Neural cell (in vitro differentiated cells): ENCODE measurements around the gene VPS13D. TPM values are rescaled to one million over a fixed set of nuclear protein-coding genes. Genes with fewer than 3 reads are reported as not detected.

Source experiments
- H2AFZ ChIP-seq: fragments of 200-600, 300-800 bp; sonication (generic), shearing (Covaris generic); 2 replicates; pipeline ENCODE4 v1.6.0; 2014; ENCODE audit warnings: low read depth, mild to moderate bottlenecking, antibody characterized with exemption, low read length, moderate library complexity
- H3F3A ChIP-seq: fragments of 200-600 bp; shearing (Covaris generic); 2 replicates; pipeline ENCODE4 v1.6.1; 2016; ENCODE audit warnings: mild to moderate bottlenecking, moderate library complexity, mixed read lengths, antibody characterized with exemption, low read length; ENCODE audit not compliant: insufficient read depth, poor library complexity, severe bottlenecking
- H3K27ac ChIP-seq: fragments of 200-600, 300-800 bp; sonication (generic), shearing (Covaris generic); 2 replicates; pipeline ENCODE4 v1.5.1; 2014; ENCODE audit warnings: mild to moderate bottlenecking, low read length, moderate library complexity
- H3K27me3 ChIP-seq: fragments of 300-800, 200-600 bp; sonication (generic), shearing (Covaris generic); 2 replicates; pipeline ENCODE4 v1.6.0; 2014; ENCODE audit warnings: mild to moderate bottlenecking, low read depth, low read length, moderate library complexity; ENCODE audit not compliant: insufficient read depth
- H3K36me3 ChIP-seq: fragments of 300-800, 200-600 bp; sonication (generic), shearing (Covaris generic); 2 replicates; pipeline ENCODE4 v1.5.1; 2014; ENCODE audit warnings: mild to moderate bottlenecking, antibody characterized with exemption, low read length, moderate library complexity; ENCODE audit not compliant: insufficient read depth
- H3K4me2 ChIP-seq: fragments of 300-800, 200-600 bp; sonication (generic), shearing (Covaris generic); 2 replicates; pipeline ENCODE4 v1.6.0; 2014; ENCODE audit warnings: mild to moderate bottlenecking, low read length
- H3K4me3 ChIP-seq: fragments of 300-800, 200-600 bp; sonication (generic), shearing (Covaris generic); 2 replicates; pipeline ENCODE4 v1.5.1; 2014; ENCODE audit warnings: mild to moderate bottlenecking, low read length, moderate library complexity
- H3K79me2 ChIP-seq: fragments of 200-600 bp; shearing (Covaris generic); replicated peaks from 2 replicates; pipeline ENCODE4 v1.6.0; 2014; ENCODE audit warnings: mild to moderate bottlenecking, low read length, moderate library complexity; ENCODE audit not compliant: insufficient read depth
- H3K9ac ChIP-seq: fragments of 300-800, 200-600 bp; sonication (generic), shearing (Covaris generic); 2 replicates; pipeline ENCODE4 v1.6.1; 2016; ENCODE audit warnings: mild to moderate bottlenecking, low read length, mixed read lengths
- H3K9me2 ChIP-seq: fragments of 200-600 bp; shearing (Covaris generic); 2 replicates; pipeline ENCODE4 v1.6.1; 2016; ENCODE audit warnings: mild to moderate bottlenecking, low read length, mixed read lengths; ENCODE audit not compliant: insufficient read depth
- H3K9me3 ChIP-seq: fragments of 200-600, 300-800 bp; sonication (generic), shearing (Covaris generic); 2 replicates; pipeline ENCODE4 v1.6.1; 2016; ENCODE audit warnings: mild to moderate bottlenecking, mixed run types, low read length, moderate library complexity, mixed read lengths
- H4K20me1 ChIP-seq: fragments of 200-600 bp; shearing (Covaris generic); 2 replicates; pipeline ENCODE4 v1.6.1; 2016; ENCODE audit warnings: mild to moderate bottlenecking, mixed run types; ENCODE audit not compliant: insufficient read depth
- CTCF ChIP-seq: fragments of 450-650 bp; IDR thresholded peaks from 2 replicates; pipeline ENCODE4 v1.5.1; 2014; ENCODE audit warnings: antibody characterized with exemption, mild to moderate bottlenecking, moderate library complexity; ENCODE audit not compliant: poor library complexity, severe bottlenecking
- EP300 ChIP-seq: fragments of 450-650 bp; conservative IDR thresholded peaks from 2 replicates; pipeline ENCODE4 v1.6.1; 2014; ENCODE audit warnings: antibody characterized with exemption, mild to moderate bottlenecking, moderate library complexity; ENCODE audit not compliant: poor library complexity, severe bottlenecking
- EZH2 ChIP-seq: fragments of 200-600, 300-800 bp; shearing (Covaris generic), sonication (generic); IDR thresholded peaks from 2 replicates; pipeline ENCODE4 v1.6.1; 2014; ENCODE audit warnings: antibody characterized with exemption, low read length, borderline replicate concordance, mild to moderate bottlenecking; ENCODE audit not compliant: insufficient read depth, poor library complexity, severe bottlenecking
- MXI1 ChIP-seq: fragments of 450-650 bp; conservative IDR thresholded peaks from 2 replicates; pipeline ENCODE4 v1.6.1; 2014; ENCODE audit warnings: antibody characterized with exemption, mild to moderate bottlenecking; ENCODE audit not compliant: poor library complexity, severe bottlenecking
- POLR2AphosphoS5 ChIP-seq: IDR thresholded peaks from 2 replicates; pipeline ENCODE4 v1.6.1; 2012
- RAD21 ChIP-seq: fragments of 450-650 bp; conservative IDR thresholded peaks from 2 replicates; pipeline ENCODE4 v1.6.1; 2014; ENCODE audit warnings: antibody characterized with exemption, mild to moderate bottlenecking, moderate library complexity
- REST ChIP-seq: IDR thresholded peaks from 2 replicates; pipeline ENCODE4 v1.6.1; 2012; ENCODE audit warnings: borderline replicate concordance
- SMC3 ChIP-seq: fragments of 450-650 bp; conservative IDR thresholded peaks from 2 replicates; pipeline ENCODE4 v1.6.1; 2014; ENCODE audit warnings: antibody characterized with exemption, mild to moderate bottlenecking, moderate library complexity; ENCODE audit not compliant: poor library complexity
- TAF1 ChIP-seq: IDR thresholded peaks from 2 replicates; pipeline ENCODE4 v1.6.1; 2012; ENCODE audit warnings: low read depth
- polyA plus RNA-seq: library from polyadenylated mRNA; depleted of rRNA; stranded (reverse); fragments of >200 nt; gene quantifications from 2 replicates; pipeline ENCODE4 v1.2.3, GENCODE V29; 2014

Gene VPS13D
- polyA plus RNA-seq, 1 donor from 2014 or later = 24.5 TPM

- Histone ChIP-seq H3K36me3 (no peaks in the 10 kb centered on the region), H2AFZ (no peak overlapping the region), H3K79me2 (no peaks in the 10 kb centered on the region), H3K4me2 (no peak overlapping the region), H3K9me2 (no peaks in the 10 kb centered on the region), H4K20me1 (no peaks in the 10 kb centered on the region), H3F3A (no peaks in the 10 kb centered on the region), H3K27me3 (no peaks in the 10 kb centered on the region), H3K9ac (no peak overlapping the region), H3K4me3 (no peak overlapping the region), H3K27ac (no peak overlapping the region), H3K9me3 (no peaks in the 10 kb centered on the region)
- TF ChIP-seq CTCF = no peak
Measured at GRCh38 chr1:12477936-12478611, 248.2 kb downstream of the VPS13D start.

- no peak overlapping the region for H3K27ac ChIP-seq
- no peak overlapping the region for H3K4me2 ChIP-seq
Measured at GRCh38 chr1:12478612-12478985, 248.8 kb downstream of the VPS13D start.

More at GRCh38 chr1:12478612-12478985, 248.8 kb downstream of the VPS13D start:
- Histone ChIP-seq H3K9me2 (no peaks in the 10 kb centered on the region), H4K20me1 (no peaks in the 10 kb centered on the region), H3K9me3 (no peaks in the 10 kb centered on the region), H3K79me2 (no peaks in the 10 kb centered on the region), H3K36me3 (no peaks in the 10 kb centered on the region), H3K4me3 (no peak overlapping the region), H3K27me3 (no peaks in the 10 kb centered on the region), H2AFZ (no peak overlapping the region), H3F3A (no peaks in the 10 kb centered on the region), H3K9ac (no peak overlapping the region)
- TF ChIP-seq RAD21 = no peak
- TF ChIP-seq MXI1 = no peak
- no peak for TF ChIP-seq TAF1
- TF ChIP-seq EZH2 = no peak
- no peak for TF ChIP-seq EP300
- no peak for TF ChIP-seq POLR2AphosphoS5
- TF ChIP-seq SMC3 = no peak
- no peak for TF ChIP-seq REST
- TF ChIP-seq CTCF = no peak
